ENCODE data around the gene ABHD12B. TPM values are rescaled to one million over a fixed set of nuclear protein-coding genes. Genes with fewer than 3 reads are reported as not detected.
A peak's percentile ranks its signal among the peaks of the same experiment; 100 is the strongest.

Gene ABHD12B
- total RNA-seq, 1 donor: not detected

- no peak for DNase-seq (ENCODE audit: low read depth)
- H3K4me3 ChIP-seq (ENCODE audit: low read depth, low read length): no peak overlapping the region
- no peak for TF ChIP-seq CTCF (IDR thresholded peaks at IDR 0.05; ENCODE audit: insufficient read depth, low read length)
These were observed 32.8 kb upstream of the ABHD12B start for GRCh38 chr14:50839048-50839447.

GRCh38 chr14:50839691-50840090 lies 32.2 kb upstream of the ABHD12B start:
- no peak for DNase-seq (ENCODE audit: low read depth)
- no peak for TF ChIP-seq CTCF (IDR thresholded peaks at IDR 0.05; ENCODE audit: insufficient read depth, low read length)
- H3K4me3 ChIP-seq (ENCODE audit: low read depth, low read length): no peak overlapping the region

- H3K4me3 ChIP-seq (ENCODE audit: low read depth, low read length): no peak overlapping the region
- TF ChIP-seq CTCF (IDR thresholded peaks at IDR 0.05; ENCODE audit: insufficient read depth, low read length): no peak
- DNase-seq (ENCODE audit: low read depth): no peak
These were observed 27.5 kb upstream of the ABHD12B start for GRCh38 chr14:50844391-50844790.

- TF ChIP-seq CTCF (IDR thresholded peaks at IDR 0.05; ENCODE audit: insufficient read depth, low read length): no peak
- no peak for DNase-seq (ENCODE audit: low read depth)
- H3K4me3 ChIP-seq (ENCODE audit: low read depth, low read length): no peak overlapping the region
These were observed 26.7 kb upstream of the ABHD12B start for GRCh38 chr14:50845166-50845565.

- TF ChIP-seq CTCF (IDR thresholded peaks at IDR 0.05; ENCODE audit: insufficient read depth, low read length): no peak
- DNase-seq (ENCODE audit: low read depth): peak; percentile 67
- H3K4me3 ChIP-seq (ENCODE audit: low read depth, low read length): no peak overlapping the region
These were observed 25.5 kb upstream of the ABHD12B start for GRCh38 chr14:50846226-50846880.

GRCh38 chr14:50853891-50854290 lies 18.0 kb upstream of the ABHD12B start:
- no peak overlapping the region for H3K4me3 ChIP-seq (ENCODE audit: low read depth, low read length)
- TF ChIP-seq CTCF (IDR thresholded peaks at IDR 0.05; ENCODE audit: insufficient read depth, low read length): no peak
- no peak for DNase-seq (ENCODE audit: low read depth)

- no peak for TF ChIP-seq CTCF (IDR thresholded peaks at IDR 0.05; ENCODE audit: insufficient read depth, low read length)
- no peak overlapping the region for H3K4me3 ChIP-seq (ENCODE audit: low read depth, low read length)
- DNase-seq (ENCODE audit: low read depth): no peak
These were observed 17.3 kb upstream of the ABHD12B start for GRCh38 chr14:50854521-50854920.

Data from fibroblast of the aortic adventitia (primary cell).